Tibial nerve (tissue), 4 donors: ENCODE measurements around the gene CTLA4.

Experiments used
- EP300 ChIP-seq, 2 donors: sonication (generic); formaldehyde crosslinking; IDR thresholded peaks; one replicate each; pipeline ENCODE4 v1.6.1; 2017; ENCODE audit warnings: antibody characterized with exemption in 2 of 2, mild to moderate bottlenecking in 1 of 2
- POLR2A ChIP-seq, 2 donors: fragments of 450-650 bp; IDR thresholded peaks; one replicate each; pipeline ENCODE4 v1.6.1; 2017; ENCODE audit warnings: antibody characterized with exemption in 2 of 2, mild to moderate bottlenecking in 2 of 2, moderate library complexity in 2 of 2
- TF ChIP-seq, protein P1 (sequence below), 5 experiments: fragments of 200-600 bp in 3 of 5; fragments of 450-650 bp in 2 of 5; sonication (generic) in 3 of 5; IDR thresholded peaks; one replicate each; pipeline ENCODE4 v1.5.1; 2016 to 2019; ENCODE audit warnings: antibody characterized with exemption in 5 of 5, mild to moderate bottlenecking in 3 of 5, moderate library complexity in 2 of 5

DNA sequence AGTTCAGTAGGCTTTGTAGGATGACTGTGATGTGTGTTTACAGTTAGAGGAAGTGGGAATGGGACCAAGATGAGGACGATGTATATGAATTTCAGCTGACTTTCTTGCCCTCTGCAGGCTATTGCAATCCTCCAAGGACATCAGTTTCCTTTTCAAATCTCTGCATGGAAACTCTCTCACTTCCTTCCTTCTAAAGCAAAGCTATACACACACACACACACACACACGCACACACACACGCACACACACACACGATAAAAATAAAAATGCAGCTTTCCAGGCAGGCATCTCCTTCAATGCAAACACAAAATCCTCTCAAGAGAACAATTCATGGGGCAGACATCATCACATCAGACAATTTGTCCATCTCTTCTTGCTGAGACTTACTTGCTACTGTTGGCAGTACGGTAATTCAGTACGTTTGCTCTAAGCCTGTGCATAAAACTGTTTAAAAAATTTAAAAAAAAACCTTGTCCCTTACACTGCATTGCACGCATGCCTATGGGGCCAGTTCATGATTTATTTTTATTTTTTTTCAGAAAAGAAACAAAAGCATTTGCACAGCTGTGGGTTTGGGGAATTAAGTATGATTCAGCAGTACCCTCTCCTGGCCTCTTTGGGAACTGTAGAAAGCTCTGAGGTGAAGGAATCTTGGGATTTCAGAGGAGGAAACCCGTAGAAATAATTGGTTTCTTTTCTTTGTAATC lies 41.8 kb downstream of the CTLA4 start:
- TF ChIP-seq, protein P1, sequence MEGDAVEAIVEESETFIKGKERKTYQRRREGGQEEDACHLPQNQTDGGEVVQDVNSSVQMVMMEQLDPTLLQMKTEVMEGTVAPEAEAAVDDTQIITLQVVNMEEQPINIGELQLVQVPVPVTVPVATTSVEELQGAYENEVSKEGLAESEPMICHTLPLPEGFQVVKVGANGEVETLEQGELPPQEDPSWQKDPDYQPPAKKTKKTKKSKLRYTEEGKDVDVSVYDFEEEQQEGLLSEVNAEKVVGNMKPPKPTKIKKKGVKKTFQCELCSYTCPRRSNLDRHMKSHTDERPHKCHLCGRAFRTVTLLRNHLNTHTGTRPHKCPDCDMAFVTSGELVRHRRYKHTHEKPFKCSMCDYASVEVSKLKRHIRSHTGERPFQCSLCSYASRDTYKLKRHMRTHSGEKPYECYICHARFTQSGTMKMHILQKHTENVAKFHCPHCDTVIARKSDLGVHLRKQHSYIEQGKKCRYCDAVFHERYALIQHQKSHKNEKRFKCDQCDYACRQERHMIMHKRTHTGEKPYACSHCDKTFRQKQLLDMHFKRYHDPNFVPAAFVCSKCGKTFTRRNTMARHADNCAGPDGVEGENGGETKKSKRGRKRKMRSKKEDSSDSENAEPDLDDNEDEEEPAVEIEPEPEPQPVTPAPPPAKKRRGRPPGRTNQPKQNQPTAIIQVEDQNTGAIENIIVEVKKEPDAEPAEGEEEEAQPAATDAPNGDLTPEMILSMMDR (IDR thresholded peaks at IDR 0.05), result peak; percentile 54 to 76 (median 70)
- TF ChIP-seq POLR2A (IDR thresholded peaks at IDR 0.05) (no peak), EP300 (IDR thresholded peaks at IDR 0.05) (peak in 1 of 2 donors; percentile 46)
